Glomerular endothelial cell (primary cell): ENCODE data around the gene UBL5. TPM values are rescaled to one million over a fixed set of nuclear protein-coding genes. Genes with fewer than 3 reads are reported as not detected.
"Not testable (repeated sequence)": the region's sequence is repeated elsewhere in the genome, so short reads cannot be mapped to it uniquely, and the experiment has no call there.

Experiments
- DNase-seq: peaks from one replicate; pipeline ENCODE4 v3.0.0-alpha.2; 2011; ENCODE audit warnings: low read depth, low spot score; ENCODE audit errors: extremely low read depth
- total RNA-seq: library from RNA; depleted of rRNA; stranded (reverse); fragments of >200 nt; gene quantifications from 2 replicates; pipeline ENCODE4 v1.2.3, GENCODE V29; 2015

UBL5 gene
- total RNA-seq, 1 donor from 2014 or later, result 578 TPM

GRCh38 chr19:9808855-9809824 is 18.6 kb upstream of the UBL5 start:
- no peak for DNase-seq

- DNase-seq, result no peak
These were observed 16.6 kb upstream of the UBL5 start for GRCh38 chr19:9811139-9811538.

DNA sequence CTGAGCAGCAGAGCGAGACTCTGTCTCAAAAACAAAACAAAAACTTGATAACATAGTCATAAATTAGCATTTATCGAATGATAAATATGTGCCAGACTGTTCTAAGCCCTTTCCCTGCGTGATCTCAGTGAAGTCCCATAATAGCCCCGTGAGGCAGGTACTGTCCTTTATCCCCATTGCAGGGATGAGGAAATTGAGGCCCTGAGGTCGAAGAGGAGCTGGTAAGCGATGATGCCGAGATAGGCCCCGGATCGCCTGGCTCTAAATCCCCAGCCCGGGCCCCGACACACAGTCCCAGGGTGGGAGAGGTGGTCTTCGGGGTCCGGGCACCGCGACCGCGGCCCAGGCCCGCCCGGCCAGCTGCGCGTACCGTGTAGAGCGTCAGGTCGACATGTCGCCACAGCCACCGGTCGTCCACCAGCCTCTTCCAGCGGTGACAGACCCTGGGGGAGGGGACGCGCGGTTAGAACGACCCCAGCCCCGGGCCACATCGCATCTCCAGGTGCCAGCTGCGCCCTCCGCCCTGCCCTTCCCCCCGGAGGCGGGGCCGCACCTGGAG is 9.5 kb upstream of the UBL5 start:
- no peak for DNase-seq

DNA sequence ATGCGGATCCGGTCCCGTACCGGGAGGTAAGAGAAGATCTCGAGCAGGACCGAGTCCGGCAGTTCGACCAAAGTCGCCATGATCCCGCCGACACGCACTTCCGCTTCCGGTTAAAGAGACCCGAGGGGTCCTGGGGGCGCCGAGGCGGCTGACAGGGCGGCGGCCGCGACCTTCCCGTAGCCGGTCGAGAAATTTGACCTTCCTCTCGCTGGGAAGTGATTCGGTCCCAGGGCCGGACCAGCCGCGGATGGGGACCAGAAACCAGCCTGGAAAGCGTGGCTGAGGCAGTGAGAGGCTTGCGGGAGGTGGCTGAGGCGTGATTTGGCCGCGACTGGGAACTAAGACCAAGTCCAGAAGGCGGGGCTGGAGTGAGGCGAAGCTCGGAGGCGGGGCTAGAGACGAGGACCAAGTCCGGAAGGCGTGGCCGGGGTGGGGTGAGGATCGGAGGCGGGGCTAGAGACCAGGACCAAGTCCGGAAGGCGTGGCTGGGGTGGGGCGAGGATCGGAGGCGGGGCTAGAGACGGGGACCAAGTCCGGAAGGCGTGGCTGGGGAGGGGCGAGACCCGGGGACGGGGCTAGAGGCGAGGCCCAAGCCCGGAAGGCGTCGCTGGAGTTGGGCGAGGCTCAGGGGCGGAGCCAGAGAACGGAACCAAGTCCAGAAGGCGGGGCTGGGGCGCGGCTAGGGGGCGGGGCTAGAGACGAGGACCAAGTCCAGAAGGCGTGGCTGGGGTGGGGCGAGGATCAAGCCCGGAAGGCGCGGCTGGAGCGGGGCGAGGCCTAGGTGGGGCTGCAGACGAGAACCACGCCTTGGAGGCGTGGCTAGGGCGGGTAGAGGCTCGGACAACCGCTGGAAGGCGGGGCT is 8.8 kb upstream of the UBL5 start, which contains the start of gene FBXL12:
TSS of gene FBXL12 (minus strand) at position 346 of the 862 bp plus-strand sequence. CDS start at position 80, 266 bp downstream.
- peak; percentile 97 for DNase-seq

DNA sequence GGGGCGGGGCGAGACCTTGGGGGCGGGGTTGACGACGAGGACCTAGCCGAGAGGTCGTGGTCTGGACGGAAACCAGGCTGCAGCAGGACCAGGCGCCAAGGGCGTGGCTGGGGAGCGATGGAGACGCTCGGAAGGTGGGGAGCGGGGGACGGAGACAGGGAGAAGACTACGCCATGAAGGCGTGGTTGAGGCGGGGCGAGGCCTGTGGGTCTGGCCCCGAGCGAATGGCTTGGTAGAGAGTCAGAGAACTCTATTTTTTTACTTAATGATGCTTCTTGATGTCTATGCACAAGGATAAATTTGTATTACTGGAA is 8.2 kb upstream of the UBL5 start:
- DNase-seq, result no peak

GRCh38 chr19:9820034-9820433 is 7.7 kb upstream of the UBL5 start:
- DNase-seq, result not testable (repeated sequence)

- no peak for DNase-seq
These were observed 3.9 kb upstream of the UBL5 start for GRCh38 chr19:9823816-9824215.

DNA sequence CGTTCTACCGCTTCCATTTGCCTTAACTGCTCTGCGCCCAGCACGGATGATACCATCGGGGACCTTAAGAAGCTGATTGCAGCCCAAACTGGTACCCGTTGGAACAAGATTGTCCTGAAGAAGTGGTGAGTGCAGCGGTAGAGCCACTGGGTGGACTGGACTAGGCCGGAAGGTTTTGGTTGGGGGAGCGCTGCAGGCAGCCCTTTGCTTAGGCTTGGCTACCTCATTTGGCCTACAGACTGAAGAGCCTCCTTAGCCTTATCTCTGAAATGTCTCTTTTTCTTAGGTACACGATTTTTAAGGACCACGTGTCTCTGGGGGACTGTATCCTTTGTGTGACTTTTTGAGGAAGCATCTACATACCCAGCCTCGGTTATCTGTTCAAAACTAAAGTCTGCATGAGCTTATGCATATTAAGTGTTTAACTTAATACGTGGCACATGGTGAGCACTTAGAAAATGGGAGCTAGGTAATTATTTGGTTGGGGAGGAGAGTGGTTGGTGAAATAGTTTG is 889 bp downstream of the UBL5 start:
- no peak for DNase-seq

DNA sequence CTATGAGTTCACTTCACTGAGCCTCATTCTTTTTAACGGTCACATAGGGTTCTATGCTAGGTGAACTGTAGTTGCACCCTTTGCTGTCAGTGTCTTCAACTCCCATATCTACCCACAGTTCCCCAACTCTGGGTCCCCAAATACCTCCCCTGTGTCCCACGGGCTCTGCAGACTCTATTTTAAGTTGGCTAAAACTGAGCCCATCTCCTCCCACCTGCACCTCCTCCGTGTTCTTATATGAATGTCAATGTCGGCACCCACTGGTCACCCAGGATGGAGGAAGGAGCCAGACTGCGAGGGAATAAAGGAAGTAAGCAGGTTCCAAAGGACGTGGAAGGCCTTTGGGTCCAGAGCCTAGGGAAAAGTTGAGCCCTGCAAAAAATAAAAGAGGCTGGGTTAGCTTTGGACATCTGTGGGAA is 6.6 kb downstream of the UBL5 start:
- DNase-seq, result no peak

DNA sequence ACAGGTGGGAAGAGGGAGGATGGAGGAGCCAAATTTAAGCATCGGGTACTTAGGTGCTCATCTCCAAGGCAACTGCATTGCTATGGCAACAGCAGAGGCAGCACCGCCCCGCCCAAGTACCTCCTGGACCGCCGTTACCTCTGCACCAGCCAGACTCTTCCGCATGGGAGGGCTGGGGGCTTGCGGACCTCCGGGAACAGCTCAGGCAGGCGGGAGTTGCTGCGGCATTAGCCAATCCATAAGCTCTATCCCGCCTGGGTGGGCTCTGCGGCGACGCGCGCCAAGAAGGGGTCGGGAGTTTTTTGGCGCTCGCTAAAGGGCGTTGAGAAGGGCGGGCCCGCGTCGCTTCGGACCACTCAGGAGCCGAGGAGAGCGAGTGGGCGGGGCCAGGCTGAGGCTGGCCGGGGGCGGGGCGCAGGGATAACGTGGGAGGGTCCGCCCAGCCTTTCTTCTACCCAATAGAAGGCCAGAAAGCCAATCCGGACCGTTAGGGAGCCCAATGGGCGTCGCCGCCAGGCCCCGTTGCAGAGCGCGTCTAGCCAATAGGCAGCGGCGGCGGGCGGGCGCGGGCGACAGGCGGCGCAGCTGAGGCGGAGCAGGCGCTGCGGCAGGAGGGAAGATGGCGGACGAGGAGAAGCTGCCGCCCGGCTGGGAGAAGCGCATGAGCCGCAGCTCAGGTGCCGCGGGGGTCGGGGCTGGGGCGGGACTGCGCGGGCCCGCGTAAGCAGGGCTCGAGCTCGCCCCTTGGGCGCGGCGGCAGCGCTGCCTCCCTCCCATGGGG is 7.2 kb downstream of the UBL5 start, which contains the start of gene PIN1:
TSS of gene PIN1 (plus strand) at position 593 of the 781 bp plus-strand sequence. CDS start at position 620, 27 bp downstream.
- DNase-seq, result peak; percentile 78

GRCh38 chr19:9835507-9835949 is 7.8 kb downstream of the UBL5 start:
- no peak for DNase-seq

- no peak for DNase-seq
These were observed 8.3 kb downstream of the UBL5 start for GRCh38 chr19:9836021-9836420.

DNA sequence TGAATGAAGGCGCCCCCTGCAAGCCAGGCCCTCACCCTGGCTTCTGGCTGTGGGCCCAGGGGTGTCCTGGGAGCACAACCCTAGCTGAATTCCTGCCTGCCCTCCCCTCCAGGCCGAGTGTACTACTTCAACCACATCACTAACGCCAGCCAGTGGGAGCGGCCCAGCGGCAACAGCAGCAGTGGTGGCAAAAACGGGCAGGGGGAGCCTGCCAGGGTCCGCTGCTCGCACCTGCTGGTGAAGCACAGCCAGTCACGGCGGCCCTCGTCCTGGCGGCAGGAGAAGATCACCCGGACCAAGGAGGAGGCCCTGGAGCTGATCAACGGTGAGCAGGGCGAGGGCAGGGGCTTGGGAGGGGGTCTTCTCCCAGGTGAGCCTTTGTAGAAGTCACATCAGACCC is 10.6 kb downstream of the UBL5 start:
- DNase-seq, result no peak

DNA sequence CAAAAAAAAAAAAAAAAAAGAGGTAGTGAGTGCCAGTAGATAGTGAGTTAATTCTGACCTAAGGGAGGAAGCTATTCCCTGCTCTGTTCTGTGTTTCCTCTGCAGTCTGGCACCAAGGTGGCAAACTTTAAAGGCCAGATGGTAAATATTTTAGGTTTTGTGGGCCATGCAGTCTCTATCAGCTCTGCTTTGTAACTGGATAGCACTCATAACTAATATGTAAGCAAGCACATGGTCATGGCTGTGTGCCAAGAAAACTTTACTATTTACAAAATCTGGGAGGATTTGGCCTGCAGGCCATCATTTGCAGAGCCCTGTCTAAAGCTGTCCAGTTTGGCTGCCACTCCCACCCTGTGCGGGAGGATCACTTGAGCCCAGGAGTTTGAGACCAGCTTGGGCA is 11.7 kb downstream of the UBL5 start:
- DNase-seq, result no peak

DNA sequence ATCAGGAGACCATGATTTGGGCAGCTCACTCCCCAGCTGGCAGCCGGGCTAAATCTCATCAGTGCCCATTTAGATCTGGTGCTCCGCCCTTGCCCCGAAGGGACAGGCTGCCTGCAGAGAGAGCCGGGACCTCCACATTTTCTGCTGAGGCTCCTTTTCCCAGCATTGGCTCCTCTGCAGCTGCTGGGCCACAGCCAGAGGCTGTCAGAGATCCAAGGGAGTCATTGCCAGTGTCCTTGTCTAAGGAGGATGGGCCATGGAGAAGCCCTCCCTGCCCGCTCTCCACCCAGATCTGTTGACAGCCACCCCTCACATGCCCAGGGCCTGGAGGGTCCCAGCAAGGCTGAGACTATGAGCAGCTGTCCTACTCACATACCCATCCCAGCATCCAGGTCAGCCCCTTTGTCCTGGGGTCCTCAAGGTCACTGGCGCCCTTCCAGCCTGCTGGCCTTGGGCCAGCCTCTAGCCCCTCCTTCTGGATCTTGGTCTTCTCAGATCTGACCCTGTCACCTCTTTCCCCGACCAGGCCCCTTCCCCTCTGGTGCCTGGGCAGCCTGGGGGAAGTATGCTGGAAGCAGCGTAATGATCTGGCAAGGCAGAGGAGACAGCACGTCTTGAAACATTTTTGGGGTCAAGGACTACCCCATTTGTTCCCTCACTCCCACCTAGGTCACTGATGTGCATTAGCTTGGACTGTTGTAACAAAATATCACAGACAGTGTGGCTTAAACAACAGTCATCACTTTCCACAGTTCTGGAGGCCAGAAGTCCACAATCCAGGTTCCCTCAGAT is 15.3 kb downstream of the UBL5 start:
- DNase-seq, result no peak

GRCh38 chr19:9843626-9844273 is 16.0 kb downstream of the UBL5 start:
- DNase-seq, result not testable (repeated sequence)

- peak; percentile 37 for DNase-seq
These were observed 19.5 kb downstream of the UBL5 start for GRCh38 chr19:9847087-9847671.

DNA sequence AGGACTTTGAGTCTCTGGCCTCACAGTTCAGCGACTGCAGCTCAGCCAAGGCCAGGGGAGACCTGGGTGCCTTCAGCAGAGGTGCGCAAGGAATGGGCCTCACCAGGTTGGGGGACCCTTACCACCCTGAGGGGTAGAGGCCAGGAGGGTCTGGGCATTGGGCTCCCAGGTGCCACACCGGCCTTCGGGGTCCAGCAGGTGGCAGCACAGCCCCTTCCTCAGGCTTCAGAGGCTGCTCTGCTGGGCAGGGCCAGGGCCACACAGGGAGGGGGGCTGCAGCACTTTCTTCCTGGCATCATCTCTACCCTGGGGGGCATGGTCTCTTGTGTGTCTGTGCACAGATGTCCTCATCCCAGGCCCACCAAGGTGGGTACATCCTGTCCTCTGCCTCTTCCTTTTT is 20.3 kb downstream of the UBL5 start:
- DNase-seq, result no peak
